IMR-90 (cell line): ENCODE results near the gene BEAN1. TPM values are rescaled to one million over a fixed set of nuclear protein-coding genes. Genes with fewer than 3 reads are reported as not detected.

Experiments used
- ATAC-seq: fragments of 200-7000 bp; cut with Tn5 transposase; 2 replicates; pipeline ENCODE4 v1.9.1; 2020; ENCODE audit warnings: low read depth, mild to moderate bottlenecking, moderate library complexity
- BruUV-seq: library from RNA; stranded (reverse); fragments of 400-500 nt; replicated peaks from 2 replicates; lab custom pipeline; 2021; lab: Mats Ljungman, UMichigan
- CTCF ChIA-PET: fragments of 300-600 bp; formaldehyde crosslinking; extraction: SDS; loops from one replicate; lab custom pipeline; 2021; ENCODE audit warnings: antibody characterized with exemption; lab: Yijun Ruan, JAX
- POLR2A ChIA-PET: fragments of 300-600 bp; sonication (Branson Sonifier 250); formaldehyde crosslinking; loops from one replicate; lab custom pipeline; 2022; ENCODE audit warnings: antibody characterized with exemption; ENCODE audit not compliant: unreplicated experiment; lab: Charles Lee
- DNase-seq: peaks from one replicate; pipeline ENCODE4 v3.0.0; 2013
- H2AFZ ChIP-seq: replicated peaks from 2 replicates; pipeline ENCODE3; 2013; ENCODE audit warnings: low read length, mild to moderate bottlenecking; ENCODE audit not compliant: poor library complexity
- H2AK5ac ChIP-seq: 2 replicates; pipeline ENCODE4 v1.6.1; 2013; ENCODE audit warnings: low read depth, low read length, inconsistent platforms
- H2AK9ac ChIP-seq: replicated peaks from 2 replicates; pipeline ENCODE3; 2013; ENCODE audit warnings: mild to moderate bottlenecking, low read depth, low read length, moderate library complexity; ENCODE audit not compliant: poor library complexity
- H2BK120ac ChIP-seq: 2 replicates; pipeline ENCODE4 v1.6.1; 2013; ENCODE audit warnings: low read depth, low read length, inconsistent platforms
- H2BK15ac ChIP-seq: 3 replicates; pipeline ENCODE4 v1.6.1; 2013; ENCODE audit warnings: low read depth, low read length, inconsistent platforms
- H2BK20ac ChIP-seq: 2 replicates; pipeline ENCODE4 v1.6.1; 2013; ENCODE audit warnings: low read depth, mild to moderate bottlenecking, inconsistent platforms, low read length, moderate library complexity
- H2BK5ac ChIP-seq: 2 replicates; pipeline ENCODE4 v1.6.1; 2013; ENCODE audit warnings: mild to moderate bottlenecking, low read depth, low read length, inconsistent platforms; ENCODE audit not compliant: poor library complexity, severe bottlenecking
- H3K14ac ChIP-seq: replicated peaks from 2 replicates; pipeline ENCODE4 v1.6.1; 2013; ENCODE audit warnings: low read depth, low read length, inconsistent platforms
- H3K18ac ChIP-seq: 2 replicates; pipeline ENCODE4 v1.6.1; 2013; ENCODE audit warnings: low read depth, low read length, control low read depth
- H3K23ac ChIP-seq: 2 replicates; pipeline ENCODE4 v1.6.1; 2013; ENCODE audit warnings: low read depth, low read length, inconsistent platforms
- H3K27ac ChIP-seq: 2 replicates; pipeline ENCODE4 v1.5.1; 2013; ENCODE audit warnings: mild to moderate bottlenecking, control low read depth, low read length; ENCODE audit not compliant: insufficient read depth
- H3K27me3 ChIP-seq: 2 replicates; pipeline ENCODE4 v1.6.1; 2013; ENCODE audit warnings: low read length; ENCODE audit not compliant: control insufficient read depth, insufficient read depth
- H3K36me3 ChIP-seq: 2 replicates; pipeline ENCODE4 v1.6.1; 2013; ENCODE audit warnings: low read length, mixed read lengths; ENCODE audit not compliant: control insufficient read depth, insufficient read depth
- H3K4ac ChIP-seq: 2 replicates; pipeline ENCODE4 v1.6.1; 2013; ENCODE audit warnings: low read depth, low read length, inconsistent platforms
- H3K4me1 ChIP-seq: 2 replicates; pipeline ENCODE4 v1.6.1; 2013; ENCODE audit warnings: low read length, mixed read lengths; ENCODE audit not compliant: control insufficient read depth, insufficient read depth
- H3K4me2 ChIP-seq: 2 replicates; pipeline ENCODE4 v1.6.1; 2013; ENCODE audit warnings: low read depth, mild to moderate bottlenecking, control low read depth, low read length, moderate library complexity
- H3K4me3 ChIP-seq: 2 replicates; pipeline ENCODE4 v1.5.1; 2013; ENCODE audit warnings: low read depth, mild to moderate bottlenecking, control low read depth, low read length, moderate library complexity; ENCODE audit not compliant: insufficient read depth
- H3K56ac ChIP-seq: 2 replicates; pipeline ENCODE4 v1.6.1; 2013; ENCODE audit warnings: low read length, inconsistent platforms; ENCODE audit not compliant: insufficient read depth; ENCODE audit errors: extremely low read depth
- H3K79me1 ChIP-seq, 2 experiments: 2 replicates each; pipeline ENCODE4 v1.6.1; 2013; ENCODE audit warnings: low read length in 2 of 2, inconsistent platforms in 1 of 2, low read depth in 1 of 2
- H3K9ac ChIP-seq: 2 replicates; pipeline ENCODE4 v1.6.1; 2013; ENCODE audit warnings: low read depth, low read length, control low read depth
- H3K9me1 ChIP-seq: 2 replicates; pipeline ENCODE4 v1.6.1; 2013; ENCODE audit warnings: low read length, inconsistent platforms; ENCODE audit not compliant: insufficient read depth
- H3K9me3 ChIP-seq: 2 replicates; pipeline ENCODE4 v1.6.1; 2013; ENCODE audit warnings: low read length; ENCODE audit not compliant: control insufficient read depth, insufficient read depth
- H4K20me1 ChIP-seq: 2 replicates; pipeline ENCODE4 v1.6.1; 2013; ENCODE audit warnings: low read length, inconsistent platforms; ENCODE audit not compliant: insufficient read depth
- H4K5ac ChIP-seq: 2 replicates; pipeline ENCODE4 v1.6.1; 2013; ENCODE audit warnings: mild to moderate bottlenecking, low read depth, low read length, control low read depth
- H4K8ac ChIP-seq, 2 experiments: 2 replicates each; pipeline ENCODE4 v1.6.1; 2013; ENCODE audit warnings: low read depth in 2 of 2, low read length in 2 of 2, control low read depth in 1 of 2, inconsistent platforms in 1 of 2
- H4K91ac ChIP-seq: 2 replicates; pipeline ENCODE4 v1.6.1; 2013; ENCODE audit warnings: low read depth, low read length, inconsistent platforms; ENCODE audit not compliant: insufficient read depth
- FOS ChIP-seq: fragments of 150-350 bp; IDR thresholded peaks from 2 replicates; pipeline ENCODE4 v1.6.1; 2016; ENCODE audit warnings: low read depth, low read length
- MXI1 ChIP-seq: IDR thresholded peaks from 2 replicates; pipeline ENCODE4 v1.6.1; 2012; ENCODE audit warnings: low read depth, mild to moderate bottlenecking, low read length, moderate library complexity, borderline replicate concordance
- POLR2A ChIP-seq: IDR thresholded peaks from 2 replicates; pipeline ENCODE4 v1.6.1; 2012; ENCODE audit warnings: mild to moderate bottlenecking, low read depth, low read length
- RCOR1 ChIP-seq: IDR thresholded peaks from 2 replicates; pipeline ENCODE4 v1.6.1; 2012; ENCODE audit warnings: mild to moderate bottlenecking, low read length, improper control_type of control experiment; ENCODE audit not compliant: insufficient replicate concordance
- SMC3 ChIP-seq: fragments of 150-350 bp; IDR thresholded peaks from 2 replicates; pipeline ENCODE4 v1.6.1; 2016; ENCODE audit warnings: low read depth, mild to moderate bottlenecking, antibody characterized with exemption, low read length, moderate library complexity
- WGBS, 2 experiments: methylation state at CpG; one replicate each; pipeline versions ENCODE4 v1.1.5 to v1.1.7; 2013; ENCODE audit warnings: missing lambda C conversion rate in 2 of 2; ENCODE audit not compliant: insufficient read length in 1 of 2; ENCODE audit errors: extremely low coverage in 2 of 2; 5-methylcytosine and 5-hydroxymethylcytosine counted together
- dilution Hi-C: fragments of 300-500 bp; cut with HindIII; formaldehyde crosslinking; loops from one replicate; pipeline ENCODE4 v1.14.3; 2018; ENCODE audit warnings: low sequenced_read_pairs; ENCODE audit not compliant: unreplicated experiment
- in situ Hi-C: fragments of 300-500 bp; cut with MboI; formaldehyde crosslinking; loops from 3 replicates; pipeline ENCODE4 v1.14.3; 2019; ENCODE audit warnings: low sequenced_read_pairs, inconsistent platforms, mixed read lengths
- intact Hi-C: fragments of 100-400 bp; cut with micrococcal nuclease; formaldehyde crosslinking; loops from 2 replicates; pipeline ENCODE4 v1.10.0; 2022
- polyA plus RNA-seq, 3 experiments: library from polyadenylated mRNA; depleted of rRNA; stranded (reverse); fragments of >200 nt; gene quantifications; 2 replicates each; pipeline ENCODE4 v1.2.3, GENCODE V29; 2012; ENCODE audit warnings: low replicate concordance in 1 of 3
- total RNA-seq: library from RNA; depleted of rRNA; stranded (reverse); fragments of >200 nt; gene quantifications from 2 replicates; pipeline ENCODE4 v1.2.3, GENCODE V29; 2012
- TF ChIP-seq, protein P1 (sequence below): fragments of 150-350 bp; IDR thresholded peaks from 2 replicates; pipeline ENCODE4 v1.6.1; 2016; ENCODE audit warnings: low read depth, mild to moderate bottlenecking, low read length, moderate library complexity, borderline replicate concordance
- TF ChIP-seq, protein P2 (sequence below): fragments of 150-350 bp; IDR thresholded peaks from 2 replicates; pipeline ENCODE4 v1.6.1; 2017; ENCODE audit warnings: mild to moderate bottlenecking, antibody characterized with exemption, low read length, low read depth

Gene BEAN1
- total and polyA plus RNA-seq, 2 of the 4 experiments (the other 2 are of a cell fraction): not detected

DNA sequence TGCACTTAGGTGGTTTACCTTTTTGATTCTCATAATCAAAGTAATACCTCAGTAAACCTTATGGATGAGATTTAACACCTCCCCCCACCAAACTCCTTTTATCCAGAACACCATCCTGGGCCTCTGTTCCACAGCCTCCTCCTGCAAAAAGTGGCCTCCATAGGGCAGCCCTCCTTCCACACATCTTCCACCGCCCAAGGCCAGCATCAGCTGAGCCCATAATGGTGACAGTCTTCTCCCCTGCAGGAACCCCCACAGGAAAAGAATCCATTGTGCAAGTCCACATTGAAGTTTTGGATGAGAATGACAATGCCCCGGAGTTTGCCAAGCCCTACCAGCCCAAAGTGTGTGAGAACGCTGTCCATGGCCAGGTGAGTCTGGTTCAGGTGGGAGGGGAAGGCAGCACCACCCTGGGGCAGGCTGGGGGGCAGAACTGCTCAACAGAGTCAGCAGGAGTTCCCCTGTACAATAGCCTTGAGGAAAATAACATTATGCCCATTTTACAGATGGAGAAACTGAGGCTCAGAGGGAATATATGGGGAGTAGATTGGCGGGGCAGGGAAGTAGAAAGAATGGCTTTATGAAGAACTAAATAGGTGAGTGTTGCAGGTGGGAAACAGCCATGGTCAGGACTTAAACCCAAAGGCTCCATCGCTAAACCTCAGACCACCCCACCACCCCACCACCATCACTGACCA is 29.2 kb upstream of the BEAN1 start:
- Histone ChIP-seq H2BK15ac (no peak overlapping the region), H3K23ac (no peak overlapping the region), H2BK120ac (no peak overlapping the region), H2AK9ac (no peak overlapping the region), H4K8ac (no peak overlapping the region), H4K91ac (no peak overlapping the region), H3K9me1 (no peaks in the 10 kb centered on the region), H3K18ac (no peak overlapping the region), H3K4ac (no peak overlapping the region), H2AFZ (no peak overlapping the region), H3K56ac (no peak overlapping the region), H3K27me3 (peaks cover 28% of the 10 kb centered on the region), H3K36me3 (no peaks in the 10 kb centered on the region), H3K14ac (no peak overlapping the region), H3K4me2 (no peak overlapping the region), H3K4me3 (no peak overlapping the region), H3K4me1 (no peaks in the 10 kb centered on the region), H3K9ac (no peak overlapping the region), H4K5ac (no peak overlapping the region), H2BK20ac (no peak overlapping the region), H2BK5ac (no peak overlapping the region), H2AK5ac (no peak overlapping the region), H3K9me3 (no peaks in the 10 kb centered on the region), H3K79me1 (no peaks in the 10 kb centered on the region), H3K27ac (no peak overlapping the region), H4K20me1 (no peaks in the 10 kb centered on the region)
- POLR2A ChIA-PET: no interaction called here
- no peak for ATAC-seq
- in situ Hi-C loops (no loop called here), dilution Hi-C loops (no loop called here), intact Hi-C loops (no loop called here)
- CTCF ChIA-PET: interaction anchor here (0.7 kb wide), 1 partner anchor 319 kb away, joined by 3 read pairs; no protein-coding TSS in a partner anchor
- TF ChIP-seq, protein P1, sequence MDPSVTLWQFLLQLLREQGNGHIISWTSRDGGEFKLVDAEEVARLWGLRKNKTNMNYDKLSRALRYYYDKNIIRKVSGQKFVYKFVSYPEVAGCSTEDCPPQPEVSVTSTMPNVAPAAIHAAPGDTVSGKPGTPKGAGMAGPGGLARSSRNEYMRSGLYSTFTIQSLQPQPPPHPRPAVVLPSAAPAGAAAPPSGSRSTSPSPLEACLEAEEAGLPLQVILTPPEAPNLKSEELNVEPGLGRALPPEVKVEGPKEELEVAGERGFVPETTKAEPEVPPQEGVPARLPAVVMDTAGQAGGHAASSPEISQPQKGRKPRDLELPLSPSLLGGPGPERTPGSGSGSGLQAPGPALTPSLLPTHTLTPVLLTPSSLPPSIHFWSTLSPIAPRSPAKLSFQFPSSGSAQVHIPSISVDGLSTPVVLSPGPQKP: no peak
- no peak for TF ChIP-seq FOS
- no peak for TF ChIP-seq SMC3
- TF ChIP-seq, protein P2, sequence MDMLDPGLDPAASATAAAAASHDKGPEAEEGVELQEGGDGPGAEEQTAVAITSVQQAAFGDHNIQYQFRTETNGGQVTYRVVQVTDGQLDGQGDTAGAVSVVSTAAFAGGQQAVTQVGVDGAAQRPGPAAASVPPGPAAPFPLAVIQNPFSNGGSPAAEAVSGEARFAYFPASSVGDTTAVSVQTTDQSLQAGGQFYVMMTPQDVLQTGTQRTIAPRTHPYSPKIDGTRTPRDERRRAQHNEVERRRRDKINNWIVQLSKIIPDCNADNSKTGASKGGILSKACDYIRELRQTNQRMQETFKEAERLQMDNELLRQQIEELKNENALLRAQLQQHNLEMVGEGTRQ: no peak
- TF ChIP-seq POLR2A: no peak
- no peak for TF ChIP-seq RCOR1
- TF ChIP-seq MXI1: no peak
- BruUV-seq: no TSS peak
- no peak for DNase-seq
- 80% methylated on average over 2 of the region's 5 CpGs; no CpG with 5 or more reads in 1 of the 2 experiments for WGBS, 2 experiments
